ENCODE measurements around the gene SLC16A10. TPM values are rescaled to one million over a fixed set of nuclear protein-coding genes. Genes with fewer than 3 reads are reported as not detected.

SLC16A10 gene
- total RNA-seq, 4 donors from 2014 or later, result 18.7 to 35.8 (median 22.1) TPM

DNA sequence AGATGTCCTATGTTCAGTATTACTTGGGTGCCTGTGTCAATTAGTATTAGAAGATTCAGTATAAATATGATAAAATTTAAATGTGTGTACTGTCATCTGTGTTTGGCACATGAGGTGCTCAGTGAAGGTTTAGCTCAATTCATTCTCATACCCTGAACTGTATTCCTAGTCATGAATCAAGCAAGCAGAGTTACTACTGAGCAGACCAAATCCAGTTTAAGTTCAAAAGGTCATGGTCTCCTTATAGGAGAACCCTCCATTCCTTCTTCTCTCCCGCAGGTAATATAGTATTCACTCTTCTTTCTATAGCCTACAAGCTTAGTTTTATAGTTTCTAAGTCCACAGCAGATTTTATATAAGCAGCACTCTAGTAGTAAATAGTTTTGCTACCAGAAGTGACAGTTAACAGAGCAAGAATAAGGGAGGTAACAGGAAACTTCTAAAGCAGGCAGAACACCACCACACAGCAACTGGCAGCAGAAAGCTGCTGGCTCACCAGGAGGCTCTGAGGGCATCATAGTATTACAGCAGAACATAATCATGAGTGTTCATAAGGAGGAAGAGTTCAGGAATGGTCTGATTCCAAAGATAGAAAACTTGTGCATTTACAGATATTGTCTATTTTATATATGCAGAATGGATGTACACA, 133.2 kb downstream of the SLC16A10 start:
- H3K9me3 ChIP-seq, result no peaks in the 10 kb centered on the region
- H3K27me3 ChIP-seq, result no peaks in the 10 kb centered on the region
- H3K4me3 ChIP-seq (replicated peaks in 1 of 3), result no peak overlapping the region
- intact Hi-C loops (cut with DNase I), result no loop called here
- 93% methylated on average over 1 of the region's 1 CpG for WGBS, 2 donors
- H3K4me1 ChIP-seq, result peaks cover 0 to 7% of the 10 kb centered on the region in 2 donors
- DNase-seq, result no peak
- no peak overlapping the region for H3K27ac ChIP-seq
- TF ChIP-seq, protein P1, sequence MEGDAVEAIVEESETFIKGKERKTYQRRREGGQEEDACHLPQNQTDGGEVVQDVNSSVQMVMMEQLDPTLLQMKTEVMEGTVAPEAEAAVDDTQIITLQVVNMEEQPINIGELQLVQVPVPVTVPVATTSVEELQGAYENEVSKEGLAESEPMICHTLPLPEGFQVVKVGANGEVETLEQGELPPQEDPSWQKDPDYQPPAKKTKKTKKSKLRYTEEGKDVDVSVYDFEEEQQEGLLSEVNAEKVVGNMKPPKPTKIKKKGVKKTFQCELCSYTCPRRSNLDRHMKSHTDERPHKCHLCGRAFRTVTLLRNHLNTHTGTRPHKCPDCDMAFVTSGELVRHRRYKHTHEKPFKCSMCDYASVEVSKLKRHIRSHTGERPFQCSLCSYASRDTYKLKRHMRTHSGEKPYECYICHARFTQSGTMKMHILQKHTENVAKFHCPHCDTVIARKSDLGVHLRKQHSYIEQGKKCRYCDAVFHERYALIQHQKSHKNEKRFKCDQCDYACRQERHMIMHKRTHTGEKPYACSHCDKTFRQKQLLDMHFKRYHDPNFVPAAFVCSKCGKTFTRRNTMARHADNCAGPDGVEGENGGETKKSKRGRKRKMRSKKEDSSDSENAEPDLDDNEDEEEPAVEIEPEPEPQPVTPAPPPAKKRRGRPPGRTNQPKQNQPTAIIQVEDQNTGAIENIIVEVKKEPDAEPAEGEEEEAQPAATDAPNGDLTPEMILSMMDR (IDR thresholded peaks at IDR 0.05), result no peak
- no peak for TF ChIP-seq POLR2A (IDR thresholded peaks at IDR 0.05)
- no peaks in the 10 kb centered on the region for H3K36me3 ChIP-seq

GRCh38 chr6:111221804-111222203, 134.5 kb downstream of the SLC16A10 start:
- Histone ChIP-seq H3K27ac (no peak overlapping the region), H3K27me3 (no peaks in the 10 kb centered on the region), H3K4me3 (replicated peaks in 1 of 3) (no peak overlapping the region), H3K9me3 (no peaks in the 10 kb centered on the region), H3K36me3 (no peaks in the 10 kb centered on the region), H3K4me1 (peaks cover 0 to 4% of the 10 kb centered on the region in 2 donors)
- WGBS, 2 donors, result 80% methylated on average over 4 of the region's 4 CpGs
- no peak for DNase-seq
- TF ChIP-seq, protein P1 (IDR thresholded peaks at IDR 0.05), result no peak
- no peak for TF ChIP-seq POLR2A (IDR thresholded peaks at IDR 0.05)
- intact Hi-C loops (cut with DNase I), result no loop called here

DNA sequence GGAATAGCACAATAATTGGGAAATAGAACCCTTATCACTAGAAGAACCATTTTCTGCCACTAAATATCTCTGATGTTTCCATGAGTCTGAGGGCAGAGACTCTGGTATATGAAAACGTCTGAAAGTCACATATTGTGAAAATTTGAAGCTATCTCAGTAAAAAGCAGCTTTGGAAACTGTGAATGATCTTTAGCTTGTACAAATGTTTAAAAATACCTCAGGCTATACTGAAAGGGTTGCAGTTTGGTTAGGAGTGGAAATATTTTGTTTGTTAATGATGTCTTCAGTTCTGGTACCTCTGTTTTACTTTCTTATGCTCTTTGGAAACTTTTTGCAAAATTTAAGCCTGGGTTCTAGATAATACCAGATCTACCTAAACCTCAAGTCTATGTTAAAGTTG, 135.0 kb downstream of the SLC16A10 start:
- Histone ChIP-seq H3K4me1 (peaks cover 0 to 4% of the 10 kb centered on the region in 2 donors), H3K27me3 (no peaks in the 10 kb centered on the region), H3K27ac (no peak overlapping the region), H3K9me3 (no peaks in the 10 kb centered on the region), H3K4me3 (replicated peaks in 1 of 3) (no peak overlapping the region), H3K36me3 (no peaks in the 10 kb centered on the region)
- no peak for TF ChIP-seq POLR2A (IDR thresholded peaks at IDR 0.05)
- TF ChIP-seq, protein P1 (IDR thresholded peaks at IDR 0.05), result no peak
- intact Hi-C loops (cut with DNase I), result no loop called here
- WGBS, 2 donors, result 0 to 30% methylated on average over 1 of the region's 1 CpG
- no peak for DNase-seq

DNA sequence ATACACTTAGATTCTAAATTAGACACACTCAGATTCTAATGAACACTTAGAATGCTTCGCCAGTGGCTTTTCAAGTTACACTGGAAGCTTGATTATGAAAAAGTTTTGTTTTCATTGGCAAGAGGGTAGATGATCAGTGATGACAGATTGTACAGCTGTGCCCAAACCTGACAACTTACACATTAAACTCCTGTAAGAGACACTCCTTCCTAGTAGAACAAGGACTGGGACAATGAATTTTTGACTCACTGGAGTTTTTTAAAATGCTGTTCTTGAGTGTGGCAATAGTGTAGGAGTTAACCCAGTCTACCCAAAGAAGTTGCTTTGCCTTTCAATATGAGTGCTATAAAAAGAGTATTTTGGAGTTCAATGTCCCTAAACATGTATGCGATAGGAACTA, 140.8 kb downstream of the SLC16A10 start:
- no peak overlapping the region for H3K27ac ChIP-seq

More for the DNA sequence above, 140.8 kb downstream of the SLC16A10 start:
- Histone ChIP-seq H3K36me3 (no peaks in the 10 kb centered on the region), H3K4me3 (replicated peaks in 1 of 3) (no peak overlapping the region), H3K9me3 (no peaks in the 10 kb centered on the region), H3K4me1 (no peaks in the 10 kb centered on the region), H3K27me3 (no peaks in the 10 kb centered on the region)
- no peak for DNase-seq
- TF ChIP-seq, protein P1 (IDR thresholded peaks at IDR 0.05), result no peak
- WGBS, 2 donors, result 89 to 94% methylated on average over 2 of the region's 2 CpGs
- intact Hi-C loops (cut with DNase I), result no loop called here

Measured in thyroid gland (tissue), 4 donors.